ENCODE data around the gene SEPHS1.

- no peak for TF ChIP-seq EZH2 (IDR thresholded peaks at IDR 0.05; ENCODE audit: low read depth)
- TF ChIP-seq CTCF (conservative IDR thresholded peaks at IDR 0.05): no peak
Measured at GRCh38 chr10:13354783-13355182, 6.7 kb upstream of the SEPHS1 start.
